Measurements from ENCODE around the gene GHDC. TPM values are rescaled to one million over a fixed set of nuclear protein-coding genes. Genes with fewer than 3 reads are reported as not detected.
A peak's percentile ranks its signal among the peaks of the same experiment; 100 is the strongest.

Gene GHDC
- total RNA-seq, 4 donors from 2014 or later, result 20.3 to 31.3 (median 22.0) TPM

DNA sequence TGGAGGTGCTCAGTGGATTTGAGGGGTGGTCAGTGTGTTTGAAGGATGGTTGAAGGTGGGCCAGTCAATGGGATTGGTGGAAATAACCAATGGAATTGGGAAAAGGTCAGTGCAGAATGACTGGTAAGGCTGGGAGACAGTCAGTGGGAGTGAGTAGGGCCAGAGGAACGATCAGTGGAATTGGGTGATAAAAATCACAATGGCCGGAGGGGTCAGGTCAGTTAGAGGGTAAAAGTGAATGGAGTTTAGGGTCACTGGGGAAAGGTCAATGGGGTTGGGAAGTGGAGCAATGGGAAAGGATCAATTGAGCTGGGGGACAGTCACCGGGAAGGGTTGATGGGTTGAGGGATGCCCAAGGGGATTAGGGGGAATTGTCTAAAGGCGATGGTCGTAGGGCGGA, 28.5 kb downstream of the GHDC start:
- 84% methylated on average over 6 of the region's 6 CpGs for WGBS
- peaks cover 0 to 6% (median 0%) of the 10 kb centered on the region in 4 donors for H3K27me3 ChIP-seq

GRCh38 chr17:42163696-42164407, 30.4 kb downstream of the GHDC start:
- no peaks in the 10 kb centered on the region for H3K9me3 ChIP-seq
- no peak for TF ChIP-seq EP300 (IDR thresholded peaks at IDR 0.05)
- no peak for TF ChIP-seq POLR2A (IDR thresholded peaks at IDR 0.05; ENCODE audit: low read depth)
- TF ChIP-seq, protein P1, sequence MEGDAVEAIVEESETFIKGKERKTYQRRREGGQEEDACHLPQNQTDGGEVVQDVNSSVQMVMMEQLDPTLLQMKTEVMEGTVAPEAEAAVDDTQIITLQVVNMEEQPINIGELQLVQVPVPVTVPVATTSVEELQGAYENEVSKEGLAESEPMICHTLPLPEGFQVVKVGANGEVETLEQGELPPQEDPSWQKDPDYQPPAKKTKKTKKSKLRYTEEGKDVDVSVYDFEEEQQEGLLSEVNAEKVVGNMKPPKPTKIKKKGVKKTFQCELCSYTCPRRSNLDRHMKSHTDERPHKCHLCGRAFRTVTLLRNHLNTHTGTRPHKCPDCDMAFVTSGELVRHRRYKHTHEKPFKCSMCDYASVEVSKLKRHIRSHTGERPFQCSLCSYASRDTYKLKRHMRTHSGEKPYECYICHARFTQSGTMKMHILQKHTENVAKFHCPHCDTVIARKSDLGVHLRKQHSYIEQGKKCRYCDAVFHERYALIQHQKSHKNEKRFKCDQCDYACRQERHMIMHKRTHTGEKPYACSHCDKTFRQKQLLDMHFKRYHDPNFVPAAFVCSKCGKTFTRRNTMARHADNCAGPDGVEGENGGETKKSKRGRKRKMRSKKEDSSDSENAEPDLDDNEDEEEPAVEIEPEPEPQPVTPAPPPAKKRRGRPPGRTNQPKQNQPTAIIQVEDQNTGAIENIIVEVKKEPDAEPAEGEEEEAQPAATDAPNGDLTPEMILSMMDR (IDR thresholded peaks at IDR 0.05), result no peak
- no peak for TF ChIP-seq POLR2AphosphoS5 (IDR thresholded peaks at IDR 0.05)
- no peak for DNase-seq (ENCODE audit: extremely low spot score)
- WGBS, result 51% methylated on average over 22 of the region's 22 CpGs
- intact Hi-C loops (cut with DNase I), result no loop called here
- H3K4me3 ChIP-seq, result no peak overlapping the region
- no peaks in the 10 kb centered on the region for H3K4me1 ChIP-seq
- no peaks in the 10 kb centered on the region for H3K36me3 ChIP-seq
- H3K27me3 ChIP-seq, result peaks cover 0 to 6% (median 0%) of the 10 kb centered on the region in 4 donors
- no peak overlapping the region for H3K27ac ChIP-seq (replicated peaks in 1 of 4)

More for the DNA sequence above, 28.5 kb downstream of the GHDC start:
- intact Hi-C loops (cut with DNase I), result no loop called here
- Histone ChIP-seq H3K27ac (replicated peaks in 1 of 4) (no peak overlapping the region), H3K36me3 (no peaks in the 10 kb centered on the region), H3K4me3 (no peak overlapping the region), H3K4me1 (no peaks in the 10 kb centered on the region), H3K9me3 (no peaks in the 10 kb centered on the region)
- TF ChIP-seq, protein P1 (IDR thresholded peaks at IDR 0.05), result no peak
- no peak for TF ChIP-seq EP300 (IDR thresholded peaks at IDR 0.05)
- no peak for TF ChIP-seq POLR2AphosphoS5 (IDR thresholded peaks at IDR 0.05)
- no peak for TF ChIP-seq POLR2A (IDR thresholded peaks at IDR 0.05; ENCODE audit: low read depth)
- no peak for DNase-seq (ENCODE audit: extremely low spot score)

GRCh38 chr17:42163113-42163512, 31.2 kb downstream of the GHDC start:
- Histone ChIP-seq H3K27me3 (peaks cover 0 to 6% (median 0%) of the 10 kb centered on the region in 4 donors), H3K4me1 (no peaks in the 10 kb centered on the region), H3K4me3 (no peak overlapping the region), H3K9me3 (no peaks in the 10 kb centered on the region), H3K27ac (replicated peaks in 1 of 4) (no peak overlapping the region), H3K36me3 (no peaks in the 10 kb centered on the region)
- intact Hi-C loops (cut with DNase I), result no loop called here
- WGBS, result 54% methylated on average over 8 of the region's 8 CpGs
- no peak for TF ChIP-seq POLR2AphosphoS5 (IDR thresholded peaks at IDR 0.05)
- no peak for TF ChIP-seq EP300 (IDR thresholded peaks at IDR 0.05)
- TF ChIP-seq, protein P1 (IDR thresholded peaks at IDR 0.05), result peak in 1 of 3 experiments; percentile 9
- no peak for TF ChIP-seq POLR2A (IDR thresholded peaks at IDR 0.05; ENCODE audit: low read depth)
- no peak for DNase-seq (ENCODE audit: extremely low spot score)

DNA sequence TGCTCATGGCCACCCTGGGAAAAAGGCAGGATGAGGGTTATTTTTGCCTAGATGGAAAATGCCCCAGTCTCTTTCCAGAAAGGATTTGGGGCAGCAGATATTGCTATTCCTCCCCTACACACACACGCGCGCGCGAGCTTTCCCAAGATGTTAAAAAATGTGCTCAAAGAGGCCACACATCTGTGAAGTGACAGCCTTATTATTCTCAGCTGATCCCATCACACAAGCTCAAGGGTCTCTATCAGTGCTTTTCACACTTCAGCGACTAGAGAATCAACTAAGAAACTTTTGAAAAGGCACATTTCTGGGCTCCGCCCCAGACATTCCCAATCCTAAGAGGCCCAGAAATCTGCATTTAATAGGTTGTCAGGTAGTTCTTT, 33.8 kb downstream of the GHDC start:
- no peaks in the 10 kb centered on the region for H3K9me3 ChIP-seq
- H3K4me3 ChIP-seq, result no peak overlapping the region
- peaks cover 0 to 6% (median 0%) of the 10 kb centered on the region in 4 donors for H3K27me3 ChIP-seq
- 83% methylated on average over 7 of the region's 7 CpGs for WGBS
- no peak for TF ChIP-seq POLR2A (IDR thresholded peaks at IDR 0.05; ENCODE audit: low read depth)
- no peak for TF ChIP-seq EP300 (IDR thresholded peaks at IDR 0.05)
- TF ChIP-seq, protein P1 (IDR thresholded peaks at IDR 0.05), result no peak
- no peak for TF ChIP-seq POLR2AphosphoS5 (IDR thresholded peaks at IDR 0.05)
- DNase-seq (ENCODE audit: extremely low spot score), result no peak
- H3K27ac ChIP-seq (replicated peaks in 1 of 4), result no peak overlapping the region
- H3K4me1 ChIP-seq, result peaks cover 0 to 4% (median 3%) of the 10 kb centered on the region in 4 donors
- intact Hi-C loops (cut with DNase I), result no loop called here
- H3K36me3 ChIP-seq, result no peaks in the 10 kb centered on the region

Measured in esophagus muscularis mucosa (tissue), 4 donors.